Neural cell (in vitro differentiated cells): Measurements from ENCODE around the gene ACBD5. TPM values are rescaled to one million over a fixed set of nuclear protein-coding genes. Genes with fewer than 3 reads are reported as not detected.

Experiments used
- H2AFZ ChIP-seq: fragments of 200-600, 300-800 bp; sonication (generic), shearing (Covaris generic); 2 replicates; pipeline ENCODE4 v1.6.0; 2014; ENCODE audit warnings: low read depth, mild to moderate bottlenecking, antibody characterized with exemption, low read length, moderate library complexity
- H3F3A ChIP-seq: fragments of 200-600 bp; shearing (Covaris generic); 2 replicates; pipeline ENCODE4 v1.6.1; 2016; ENCODE audit warnings: mild to moderate bottlenecking, moderate library complexity, mixed read lengths, antibody characterized with exemption, low read length; ENCODE audit not compliant: insufficient read depth, poor library complexity, severe bottlenecking
- H3K27ac ChIP-seq: fragments of 200-600, 300-800 bp; sonication (generic), shearing (Covaris generic); 2 replicates; pipeline ENCODE4 v1.5.1; 2014; ENCODE audit warnings: mild to moderate bottlenecking, low read length, moderate library complexity
- H3K27me3 ChIP-seq: fragments of 300-800, 200-600 bp; sonication (generic), shearing (Covaris generic); 2 replicates; pipeline ENCODE4 v1.6.0; 2014; ENCODE audit warnings: mild to moderate bottlenecking, low read depth, low read length, moderate library complexity; ENCODE audit not compliant: insufficient read depth
- H3K36me3 ChIP-seq: fragments of 300-800, 200-600 bp; sonication (generic), shearing (Covaris generic); 2 replicates; pipeline ENCODE4 v1.5.1; 2014; ENCODE audit warnings: mild to moderate bottlenecking, antibody characterized with exemption, low read length, moderate library complexity; ENCODE audit not compliant: insufficient read depth
- H3K4me2 ChIP-seq: fragments of 300-800, 200-600 bp; sonication (generic), shearing (Covaris generic); 2 replicates; pipeline ENCODE4 v1.6.0; 2014; ENCODE audit warnings: mild to moderate bottlenecking, low read length
- H3K4me3 ChIP-seq: fragments of 300-800, 200-600 bp; sonication (generic), shearing (Covaris generic); 2 replicates; pipeline ENCODE4 v1.5.1; 2014; ENCODE audit warnings: mild to moderate bottlenecking, low read length, moderate library complexity
- H3K79me2 ChIP-seq: fragments of 200-600 bp; shearing (Covaris generic); replicated peaks from 2 replicates; pipeline ENCODE4 v1.6.0; 2014; ENCODE audit warnings: mild to moderate bottlenecking, low read length, moderate library complexity; ENCODE audit not compliant: insufficient read depth
- H3K9ac ChIP-seq: fragments of 300-800, 200-600 bp; sonication (generic), shearing (Covaris generic); 2 replicates; pipeline ENCODE4 v1.6.1; 2016; ENCODE audit warnings: mild to moderate bottlenecking, low read length, mixed read lengths
- H3K9me2 ChIP-seq: fragments of 200-600 bp; shearing (Covaris generic); 2 replicates; pipeline ENCODE4 v1.6.1; 2016; ENCODE audit warnings: mild to moderate bottlenecking, low read length, mixed read lengths; ENCODE audit not compliant: insufficient read depth
- H3K9me3 ChIP-seq: fragments of 200-600, 300-800 bp; sonication (generic), shearing (Covaris generic); 2 replicates; pipeline ENCODE4 v1.6.1; 2016; ENCODE audit warnings: mild to moderate bottlenecking, mixed run types, low read length, moderate library complexity, mixed read lengths
- H4K20me1 ChIP-seq: fragments of 200-600 bp; shearing (Covaris generic); 2 replicates; pipeline ENCODE4 v1.6.1; 2016; ENCODE audit warnings: mild to moderate bottlenecking, mixed run types; ENCODE audit not compliant: insufficient read depth
- EP300 ChIP-seq: fragments of 450-650 bp; conservative IDR thresholded peaks from 2 replicates; pipeline ENCODE4 v1.6.1; 2014; ENCODE audit warnings: antibody characterized with exemption, mild to moderate bottlenecking, moderate library complexity; ENCODE audit not compliant: poor library complexity, severe bottlenecking
- EZH2 ChIP-seq: fragments of 200-600, 300-800 bp; shearing (Covaris generic), sonication (generic); IDR thresholded peaks from 2 replicates; pipeline ENCODE4 v1.6.1; 2014; ENCODE audit warnings: antibody characterized with exemption, low read length, borderline replicate concordance, mild to moderate bottlenecking; ENCODE audit not compliant: insufficient read depth, poor library complexity, severe bottlenecking
- MXI1 ChIP-seq: fragments of 450-650 bp; conservative IDR thresholded peaks from 2 replicates; pipeline ENCODE4 v1.6.1; 2014; ENCODE audit warnings: antibody characterized with exemption, mild to moderate bottlenecking; ENCODE audit not compliant: poor library complexity, severe bottlenecking
- POLR2AphosphoS5 ChIP-seq: IDR thresholded peaks from 2 replicates; pipeline ENCODE4 v1.6.1; 2012
- RAD21 ChIP-seq: fragments of 450-650 bp; conservative IDR thresholded peaks from 2 replicates; pipeline ENCODE4 v1.6.1; 2014; ENCODE audit warnings: antibody characterized with exemption, mild to moderate bottlenecking, moderate library complexity
- SMC3 ChIP-seq: fragments of 450-650 bp; conservative IDR thresholded peaks from 2 replicates; pipeline ENCODE4 v1.6.1; 2014; ENCODE audit warnings: antibody characterized with exemption, mild to moderate bottlenecking, moderate library complexity; ENCODE audit not compliant: poor library complexity
- TAF1 ChIP-seq: IDR thresholded peaks from 2 replicates; pipeline ENCODE4 v1.6.1; 2012; ENCODE audit warnings: low read depth
- polyA minus RNA-seq: library from RNA; depleted of rRNA, polyadenylated mRNA; stranded (reverse); fragments of >200 nt; gene quantifications from 2 replicates; pipeline ENCODE4 v1.2.3, GENCODE V29; 2014
- polyA plus RNA-seq: library from polyadenylated mRNA; depleted of rRNA; stranded (reverse); fragments of >200 nt; gene quantifications from 2 replicates; pipeline ENCODE4 v1.2.3, GENCODE V29; 2014
- TF ChIP-seq, protein P1 (sequence below): IDR thresholded peaks from 2 replicates; pipeline ENCODE4 v1.6.1; 2012; ENCODE audit warnings: borderline replicate concordance
- TF ChIP-seq, protein P2 (sequence below): fragments of 450-650 bp; IDR thresholded peaks from 2 replicates; pipeline ENCODE4 v1.5.1; 2014; ENCODE audit warnings: antibody characterized with exemption, mild to moderate bottlenecking, moderate library complexity; ENCODE audit not compliant: poor library complexity, severe bottlenecking

The ACBD5 gene, protein sequence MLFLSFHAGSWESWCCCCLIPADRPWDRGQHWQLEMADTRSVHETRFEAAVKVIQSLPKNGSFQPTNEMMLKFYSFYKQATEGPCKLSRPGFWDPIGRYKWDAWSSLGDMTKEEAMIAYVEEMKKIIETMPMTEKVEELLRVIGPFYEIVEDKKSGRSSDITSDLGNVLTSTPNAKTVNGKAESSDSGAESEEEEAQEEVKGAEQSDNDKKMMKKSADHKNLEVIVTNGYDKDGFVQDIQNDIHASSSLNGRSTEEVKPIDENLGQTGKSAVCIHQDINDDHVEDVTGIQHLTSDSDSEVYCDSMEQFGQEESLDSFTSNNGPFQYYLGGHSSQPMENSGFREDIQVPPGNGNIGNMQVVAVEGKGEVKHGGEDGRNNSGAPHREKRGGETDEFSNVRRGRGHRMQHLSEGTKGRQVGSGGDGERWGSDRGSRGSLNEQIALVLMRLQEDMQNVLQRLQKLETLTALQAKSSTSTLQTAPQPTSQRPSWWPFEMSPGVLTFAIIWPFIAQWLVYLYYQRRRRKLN
- polyA plus RNA-seq = 39.3 and 44.8 TPM in 2 replicates
- 43.1 and 47.7 TPM in 2 replicates for polyA minus RNA-seq

DNA sequence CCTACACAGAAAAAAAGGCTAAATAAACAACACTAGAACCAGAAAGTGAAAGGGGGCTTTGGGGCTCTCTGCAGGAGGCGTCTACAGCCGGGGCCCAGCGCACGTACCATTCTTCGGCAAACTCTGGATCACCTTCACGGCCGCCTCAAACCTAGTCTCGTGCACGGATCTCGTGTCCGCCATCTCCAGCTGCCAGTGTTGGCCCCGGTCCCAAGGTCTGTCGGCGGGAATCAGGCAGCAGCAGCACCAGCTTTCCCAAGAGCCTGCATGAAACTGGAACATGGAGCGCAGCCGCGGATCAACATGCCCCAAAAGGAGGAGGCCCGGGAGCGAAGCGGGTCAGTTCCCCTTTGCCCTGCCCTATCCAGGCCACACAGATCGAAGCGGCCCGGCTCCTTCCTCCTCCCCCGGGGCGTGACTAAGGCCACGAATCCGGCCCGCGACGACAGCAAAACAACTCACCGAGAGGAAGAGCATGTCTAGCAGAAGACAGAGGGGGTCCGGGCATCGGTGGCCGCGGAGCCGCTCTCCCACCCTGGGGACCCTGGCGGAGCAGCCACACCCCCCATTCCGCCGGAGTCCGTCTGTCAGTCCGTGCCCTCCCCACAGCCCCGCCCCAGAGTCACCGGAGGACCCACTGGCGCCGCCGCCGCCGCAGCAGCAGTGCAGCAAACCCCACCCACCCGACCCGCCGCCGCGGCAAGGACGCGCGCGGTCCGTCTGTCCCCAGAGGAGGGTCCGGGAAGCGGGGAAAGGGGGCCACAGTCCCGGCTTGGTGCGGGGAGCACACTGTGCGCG, at the start of gene ACBD5:
Gene ACBD5, minus strand, starts transcription at position 586 of the 798 bp plus-strand sequence. Its CDS starts 109 bp downstream, at position 477.
- Histone ChIP-seq H3K9ac (peak within 1 kb of the TSS; percentile 93), H3K9me3 (no peaks in the 10 kb centered on the region), H3F3A (peaks cover 11% of the 10 kb centered on the region), H3K27ac (peak within 1 kb of the TSS; percentile 99), H3K9me2 (no peaks in the 10 kb centered on the region), H4K20me1 (no peaks in the 10 kb centered on the region), H2AFZ (peak within 1 kb of the TSS; percentile 75), H3K4me3 (peak within 1 kb of the TSS; percentile 73), H3K27me3 (no peaks in the 10 kb centered on the region), H3K36me3 (no peaks in the 10 kb centered on the region), H3K4me2 (peak within 1 kb of the TSS; percentile 82), H3K79me2 (peaks cover 12% of the 10 kb centered on the region)
- TF ChIP-seq POLR2AphosphoS5 (peak; percentile 42), MXI1 (peak; percentile 76), SMC3 (no peak)
- TF ChIP-seq, protein P1, sequence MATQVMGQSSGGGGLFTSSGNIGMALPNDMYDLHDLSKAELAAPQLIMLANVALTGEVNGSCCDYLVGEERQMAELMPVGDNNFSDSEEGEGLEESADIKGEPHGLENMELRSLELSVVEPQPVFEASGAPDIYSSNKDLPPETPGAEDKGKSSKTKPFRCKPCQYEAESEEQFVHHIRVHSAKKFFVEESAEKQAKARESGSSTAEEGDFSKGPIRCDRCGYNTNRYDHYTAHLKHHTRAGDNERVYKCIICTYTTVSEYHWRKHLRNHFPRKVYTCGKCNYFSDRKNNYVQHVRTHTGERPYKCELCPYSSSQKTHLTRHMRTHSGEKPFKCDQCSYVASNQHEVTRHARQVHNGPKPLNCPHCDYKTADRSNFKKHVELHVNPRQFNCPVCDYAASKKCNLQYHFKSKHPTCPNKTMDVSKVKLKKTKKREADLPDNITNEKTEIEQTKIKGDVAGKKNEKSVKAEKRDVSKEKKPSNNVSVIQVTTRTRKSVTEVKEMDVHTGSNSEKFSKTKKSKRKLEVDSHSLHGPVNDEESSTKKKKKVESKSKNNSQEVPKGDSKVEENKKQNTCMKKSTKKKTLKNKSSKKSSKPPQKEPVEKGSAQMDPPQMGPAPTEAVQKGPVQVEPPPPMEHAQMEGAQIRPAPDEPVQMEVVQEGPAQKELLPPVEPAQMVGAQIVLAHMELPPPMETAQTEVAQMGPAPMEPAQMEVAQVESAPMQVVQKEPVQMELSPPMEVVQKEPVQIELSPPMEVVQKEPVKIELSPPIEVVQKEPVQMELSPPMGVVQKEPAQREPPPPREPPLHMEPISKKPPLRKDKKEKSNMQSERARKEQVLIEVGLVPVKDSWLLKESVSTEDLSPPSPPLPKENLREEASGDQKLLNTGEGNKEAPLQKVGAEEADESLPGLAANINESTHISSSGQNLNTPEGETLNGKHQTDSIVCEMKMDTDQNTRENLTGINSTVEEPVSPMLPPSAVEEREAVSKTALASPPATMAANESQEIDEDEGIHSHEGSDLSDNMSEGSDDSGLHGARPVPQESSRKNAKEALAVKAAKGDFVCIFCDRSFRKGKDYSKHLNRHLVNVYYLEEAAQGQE = peak; percentile 34

DNA sequence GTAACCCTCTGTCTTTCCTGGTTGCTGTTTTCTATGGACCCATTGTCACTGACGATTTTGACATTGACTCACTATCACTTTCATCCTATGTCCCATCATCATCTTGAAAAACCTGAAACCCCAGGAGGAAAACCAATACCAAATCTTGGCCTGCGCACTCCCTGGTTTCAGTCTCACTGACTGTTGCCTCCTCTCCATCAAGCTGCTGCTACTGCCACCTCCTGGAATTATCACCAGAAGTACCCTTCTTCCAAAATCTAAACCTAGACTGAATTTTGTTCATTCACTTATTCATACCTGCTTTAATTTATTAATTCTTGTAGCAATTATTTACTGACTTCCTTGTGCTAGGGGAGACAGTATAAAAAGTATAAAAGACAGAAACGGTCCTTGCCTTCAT, 44.5 kb upstream of the ACBD5 start:
- Histone ChIP-seq H3K4me2 (no peak overlapping the region), H4K20me1 (no peaks in the 10 kb centered on the region), H3F3A (no peaks in the 10 kb centered on the region), H3K9me3 (no peaks in the 10 kb centered on the region), H3K27me3 (no peaks in the 10 kb centered on the region), H3K4me3 (no peak overlapping the region), H3K27ac (no peak overlapping the region), H3K9me2 (no peaks in the 10 kb centered on the region), H3K36me3 (no peaks in the 10 kb centered on the region), H3K79me2 (no peaks in the 10 kb centered on the region), H2AFZ (no peak overlapping the region), H3K9ac (no peak overlapping the region)
- TF ChIP-seq POLR2AphosphoS5 = no peak
- TF ChIP-seq, protein P2, sequence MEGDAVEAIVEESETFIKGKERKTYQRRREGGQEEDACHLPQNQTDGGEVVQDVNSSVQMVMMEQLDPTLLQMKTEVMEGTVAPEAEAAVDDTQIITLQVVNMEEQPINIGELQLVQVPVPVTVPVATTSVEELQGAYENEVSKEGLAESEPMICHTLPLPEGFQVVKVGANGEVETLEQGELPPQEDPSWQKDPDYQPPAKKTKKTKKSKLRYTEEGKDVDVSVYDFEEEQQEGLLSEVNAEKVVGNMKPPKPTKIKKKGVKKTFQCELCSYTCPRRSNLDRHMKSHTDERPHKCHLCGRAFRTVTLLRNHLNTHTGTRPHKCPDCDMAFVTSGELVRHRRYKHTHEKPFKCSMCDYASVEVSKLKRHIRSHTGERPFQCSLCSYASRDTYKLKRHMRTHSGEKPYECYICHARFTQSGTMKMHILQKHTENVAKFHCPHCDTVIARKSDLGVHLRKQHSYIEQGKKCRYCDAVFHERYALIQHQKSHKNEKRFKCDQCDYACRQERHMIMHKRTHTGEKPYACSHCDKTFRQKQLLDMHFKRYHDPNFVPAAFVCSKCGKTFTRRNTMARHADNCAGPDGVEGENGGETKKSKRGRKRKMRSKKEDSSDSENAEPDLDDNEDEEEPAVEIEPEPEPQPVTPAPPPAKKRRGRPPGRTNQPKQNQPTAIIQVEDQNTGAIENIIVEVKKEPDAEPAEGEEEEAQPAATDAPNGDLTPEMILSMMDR = no peak
- TF ChIP-seq, protein P1 = no peak
- TF ChIP-seq RAD21 = no peak
- TF ChIP-seq EP300 = no peak
- no peak for TF ChIP-seq MXI1
- no peak for TF ChIP-seq EZH2
- TF ChIP-seq SMC3 = no peak
- TF ChIP-seq TAF1 = no peak
